ENCODE data around the gene KCTD18. TPM values are rescaled to one million over a fixed set of nuclear protein-coding genes. Genes with fewer than 3 reads are reported as not detected.

The KCTD18 gene
- polyA plus RNA-seq, 1 of the 3 experiments (the other 2 are of a cell fraction): 8.0 TPM

DNA sequence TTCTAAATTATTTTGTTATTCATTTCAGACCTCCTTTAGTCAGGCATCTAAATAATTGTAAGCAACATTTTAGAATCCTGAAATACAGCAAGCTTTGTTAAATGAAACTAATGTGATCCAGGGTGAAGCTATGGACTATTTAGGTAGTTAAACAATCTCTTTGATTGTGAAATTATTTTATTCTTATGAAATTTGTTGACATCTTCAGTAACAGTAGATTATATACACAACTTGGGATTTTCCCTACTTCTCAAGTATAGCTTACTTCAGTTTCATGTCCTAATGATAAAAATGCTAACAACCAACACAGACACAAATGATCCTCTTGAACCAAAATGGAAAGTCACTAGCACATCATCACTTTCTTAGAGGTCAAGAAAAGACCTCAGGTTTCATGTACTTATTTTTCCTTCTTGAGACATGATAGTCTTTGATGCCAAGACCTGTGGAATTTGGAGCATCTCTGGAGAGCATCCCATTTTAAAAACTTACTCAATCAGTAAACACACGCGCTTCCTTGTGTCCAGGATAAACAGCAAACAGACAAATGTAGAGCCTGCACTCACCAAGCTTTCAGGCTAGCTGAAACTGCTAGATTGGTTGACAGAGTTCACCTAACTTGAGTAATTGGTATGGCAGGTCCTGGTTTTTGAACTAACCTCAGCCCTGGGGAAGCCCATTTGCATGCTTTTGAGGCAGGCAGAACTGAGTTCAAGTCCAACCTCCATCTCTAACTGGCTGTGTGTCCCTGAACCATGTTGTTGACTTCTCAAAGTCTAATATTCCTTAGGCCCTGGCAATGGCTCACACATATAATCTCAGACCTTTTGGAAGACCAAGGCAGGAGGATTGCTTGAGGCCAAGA lies 47.8 kb downstream of the KCTD18 start:
- POLR2A ChIA-PET: no interaction called here
- H4K20me1 ChIP-seq (ENCODE audit: insufficient read depth): no peaks in the 10 kb centered on the region
- TF ChIP-seq TAF1 (IDR thresholded peaks at IDR 0.05; ENCODE audit: borderline replicate concordance, low read depth, low read length) (no peak), RXRA (IDR thresholded peaks at IDR 0.05; ENCODE audit: borderline replicate concordance, low read depth) (no peak), SIN3A (IDR thresholded peaks at IDR 0.05; ENCODE audit: borderline replicate concordance, low read depth, low read length) (no peak), GATA2 (CRISPR knock-in tag; IDR thresholded peaks at IDR 0.05) (no peak), FOXM1 (IDR thresholded peaks at IDR 0.05; ENCODE audit: low read depth) (no peak), JUND (IDR thresholded peaks at IDR 0.05) (no peak), FOXJ3 (CRISPR knock-in tag; IDR thresholded peaks at IDR 0.05) (no peak), USF1 (IDR thresholded peaks at IDR 0.05; ENCODE audit: borderline replicate concordance, low read depth) (no peak), SMC3 (IDR thresholded peaks at IDR 0.05; ENCODE audit: low read depth, low read length) (no peak), GABPA (IDR thresholded peaks at IDR 0.05; ENCODE audit: low read depth) (no peak)
- TF ChIP-seq, protein P1, sequence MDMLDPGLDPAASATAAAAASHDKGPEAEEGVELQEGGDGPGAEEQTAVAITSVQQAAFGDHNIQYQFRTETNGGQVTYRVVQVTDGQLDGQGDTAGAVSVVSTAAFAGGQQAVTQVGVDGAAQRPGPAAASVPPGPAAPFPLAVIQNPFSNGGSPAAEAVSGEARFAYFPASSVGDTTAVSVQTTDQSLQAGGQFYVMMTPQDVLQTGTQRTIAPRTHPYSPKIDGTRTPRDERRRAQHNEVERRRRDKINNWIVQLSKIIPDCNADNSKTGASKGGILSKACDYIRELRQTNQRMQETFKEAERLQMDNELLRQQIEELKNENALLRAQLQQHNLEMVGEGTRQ (IDR thresholded peaks at IDR 0.05; ENCODE audit: borderline replicate concordance, low read depth, low read length): no peak
- TF ChIP-seq, protein P2, sequence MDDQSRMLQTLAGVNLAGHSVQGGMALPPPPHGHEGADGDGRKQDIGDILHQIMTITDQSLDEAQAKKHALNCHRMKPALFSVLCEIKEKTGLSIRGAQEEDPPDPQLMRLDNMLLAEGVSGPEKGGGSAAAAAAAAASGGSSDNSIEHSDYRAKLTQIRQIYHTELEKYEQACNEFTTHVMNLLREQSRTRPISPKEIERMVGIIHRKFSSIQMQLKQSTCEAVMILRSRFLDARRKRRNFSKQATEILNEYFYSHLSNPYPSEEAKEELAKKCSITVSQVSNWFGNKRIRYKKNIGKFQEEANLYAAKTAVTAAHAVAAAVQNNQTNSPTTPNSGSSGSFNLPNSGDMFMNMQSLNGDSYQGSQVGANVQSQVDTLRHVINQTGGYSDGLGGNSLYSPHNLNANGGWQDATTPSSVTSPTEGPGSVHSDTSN (IDR thresholded peaks at IDR 0.05): no peak
- no peaks in the 10 kb centered on the region for H3F3A ChIP-seq (replicated peaks; ENCODE audit: insufficient read depth)
- H3K4me1 ChIP-seq (ENCODE audit: control insufficient read depth in 1 of 2, insufficient read depth in 2 of 2, low read depth in 1 of 2, low read length in 1 of 2): peaks cover 0 to 2% of the 10 kb centered on the region in 2 experiments; a peak in 1 of 4 replicates
- H3K79me2 ChIP-seq (ENCODE audit: insufficient read depth): no peaks in the 10 kb centered on the region
- WGBS (ENCODE audit: low lambda C conversion rate): 93% methylated on average over 2 of the region's 2 CpGs
- DNase-seq: no peak
- H3K4me3 ChIP-seq (ENCODE audit: low read depth in 2 of 2, low read length in 1 of 2): no peak overlapping the region
- H3K4me2 ChIP-seq: no peak overlapping the region
- peaks cover 31 to 67% of the 10 kb centered on the region in 2 experiments for H3K36me3 ChIP-seq (replicated peaks in 1 of 2; ENCODE audit: control insufficient read depth in 1 of 2, insufficient read depth in 2 of 2, low read length in 1 of 2)
- CTCF ChIA-PET: interaction anchor here (1.2 to 2.4 kb wide), 2 partner anchors 9 to 30 kb away, joined by 3 to 12 read pairs; no protein-coding TSS in a partner anchor
- H3K27me3 ChIP-seq (ENCODE audit: insufficient read depth): no peaks in the 10 kb centered on the region
- H3K9ac ChIP-seq: no peak overlapping the region
- no peaks in the 10 kb centered on the region for H3K9me3 ChIP-seq
- no peaks in the 10 kb centered on the region for H3K9me2 ChIP-seq
- no peak overlapping the region for H3K27ac ChIP-seq (ENCODE audit: low read depth in 2 of 2, low read length in 1 of 2)
- no peak overlapping the region for H2AFZ ChIP-seq (ENCODE audit: low read depth)

DNA sequence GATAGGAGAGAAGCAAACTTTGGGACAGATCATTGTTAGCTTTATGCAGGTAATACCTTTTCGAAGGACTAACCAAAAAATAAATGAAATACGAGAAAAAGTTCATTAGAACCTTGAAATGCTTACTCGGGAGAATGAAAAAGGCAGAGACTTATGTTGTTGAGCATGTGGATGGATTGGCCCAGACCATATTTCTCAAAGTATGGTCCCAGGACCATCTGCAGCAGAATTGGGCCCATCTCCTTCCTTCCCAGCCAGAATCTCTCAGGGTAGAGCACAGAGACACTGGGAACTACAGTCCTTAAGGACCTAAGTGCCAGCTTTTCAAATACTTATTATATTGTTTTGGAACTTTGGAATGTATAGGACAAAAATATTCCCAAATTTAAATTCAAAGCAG lies 50.8 kb downstream of the KCTD18 start:
- Histone ChIP-seq H2AFZ (ENCODE audit: low read depth) (no peak overlapping the region), H3K4me3 (ENCODE audit: low read depth in 2 of 2, low read length in 1 of 2) (no peak overlapping the region), H3K27ac (ENCODE audit: low read depth in 2 of 2, low read length in 1 of 2) (no peak overlapping the region), H3K9ac (no peak overlapping the region), H3F3A (replicated peaks; ENCODE audit: insufficient read depth) (peaks cover 12% of the 10 kb centered on the region), H3K4me1 (ENCODE audit: control insufficient read depth in 1 of 2, insufficient read depth in 2 of 2, low read depth in 1 of 2, low read length in 1 of 2) (peaks cover 8 to 15% of the 10 kb centered on the region in 2 experiments; a peak in 3 of 4 replicates), H3K27me3 (ENCODE audit: insufficient read depth) (no peaks in the 10 kb centered on the region), H3K79me2 (ENCODE audit: insufficient read depth) (no peaks in the 10 kb centered on the region; the same call in 1 of the 2 replicates), H3K4me2 (no peak overlapping the region), H4K20me1 (ENCODE audit: insufficient read depth) (no peaks in the 10 kb centered on the region), H3K9me2 (no peaks in the 10 kb centered on the region), H3K36me3 (replicated peaks in 1 of 2; ENCODE audit: control insufficient read depth in 1 of 2, insufficient read depth in 2 of 2, low read length in 1 of 2) (peaks cover 30 to 51% of the 10 kb centered on the region in 2 experiments), H3K9me3 (no peaks in the 10 kb centered on the region)
- ChIA-PET POLR2A (no interaction called here), CTCF (interaction anchor here (1.0 to 2.0 kb wide), 2 partner anchors 12 to 22 kb away, joined by 3 to 6 read pairs; no protein-coding TSS in a partner anchor)
- TF ChIP-seq FOXM1 (IDR thresholded peaks at IDR 0.05; ENCODE audit: low read depth): no peak
- no peak for TF ChIP-seq RXRA (IDR thresholded peaks at IDR 0.05; ENCODE audit: borderline replicate concordance, low read depth)
- TF ChIP-seq ZBTB33 (IDR thresholded peaks at IDR 0.05; ENCODE audit: borderline replicate concordance, low read depth): no peak
- no peak for DNase-seq
- 77% methylated on average over 3 of the region's 3 CpGs for WGBS (ENCODE audit: low lambda C conversion rate)

All from SK-N-SH (cell line).